GM21360 (cell line): ENCODE results near the gene PIH1D1.

Source experiments
- ATAC-seq: cut with Tn5 transposase; IDR thresholded peaks from one replicate; pipeline ENCODE4 v1.9.1; 2021; ENCODE audit warnings: mild to moderate bottlenecking, moderate library complexity; ENCODE audit not compliant: unreplicated experiment

PIH1D1 gene

DNA sequence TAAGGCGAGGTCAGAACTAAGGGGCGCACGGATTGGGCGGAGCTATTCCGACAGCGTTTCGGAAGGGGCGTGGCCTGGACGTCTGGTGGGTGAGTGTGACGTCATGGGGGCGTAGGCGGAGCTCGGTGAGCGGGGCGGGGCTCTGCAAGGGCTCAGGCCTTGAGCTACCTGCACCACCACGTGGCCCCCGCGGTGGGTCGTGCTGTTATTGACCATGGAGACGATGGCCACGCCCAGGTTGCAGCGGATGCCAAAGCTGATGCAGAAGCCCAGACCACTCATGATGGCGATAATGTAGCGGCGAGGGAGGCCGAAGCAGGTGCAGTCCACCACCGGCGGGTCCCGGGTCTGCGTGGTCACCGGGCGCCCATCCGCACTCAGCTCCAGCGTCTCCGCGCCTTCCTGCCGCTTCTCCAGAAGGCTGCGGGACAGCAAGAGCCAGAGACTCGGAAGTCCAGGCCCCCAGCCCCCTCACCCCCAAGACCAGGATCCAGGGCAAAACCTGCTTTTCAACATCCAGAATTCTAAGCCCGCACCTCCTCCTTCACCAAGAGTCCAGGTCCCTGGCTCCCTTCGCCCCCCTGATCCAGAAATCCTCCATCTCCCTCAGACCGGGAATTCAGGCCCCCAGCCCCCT, 15.1 kb downstream of the PIH1D1 start:
- ATAC-seq: no peak

GRCh38 chr19:49435670-49436069, 15.9 kb downstream of the PIH1D1 start:
- ATAC-seq: no peak

- ATAC-seq: no peak
These were observed 16.6 kb downstream of the PIH1D1 start for GRCh38 chr19:49434907-49435583.

- no peak for ATAC-seq
These were observed 18.2 kb downstream of the PIH1D1 start for GRCh38 chr19:49433240-49433901.

DNA sequence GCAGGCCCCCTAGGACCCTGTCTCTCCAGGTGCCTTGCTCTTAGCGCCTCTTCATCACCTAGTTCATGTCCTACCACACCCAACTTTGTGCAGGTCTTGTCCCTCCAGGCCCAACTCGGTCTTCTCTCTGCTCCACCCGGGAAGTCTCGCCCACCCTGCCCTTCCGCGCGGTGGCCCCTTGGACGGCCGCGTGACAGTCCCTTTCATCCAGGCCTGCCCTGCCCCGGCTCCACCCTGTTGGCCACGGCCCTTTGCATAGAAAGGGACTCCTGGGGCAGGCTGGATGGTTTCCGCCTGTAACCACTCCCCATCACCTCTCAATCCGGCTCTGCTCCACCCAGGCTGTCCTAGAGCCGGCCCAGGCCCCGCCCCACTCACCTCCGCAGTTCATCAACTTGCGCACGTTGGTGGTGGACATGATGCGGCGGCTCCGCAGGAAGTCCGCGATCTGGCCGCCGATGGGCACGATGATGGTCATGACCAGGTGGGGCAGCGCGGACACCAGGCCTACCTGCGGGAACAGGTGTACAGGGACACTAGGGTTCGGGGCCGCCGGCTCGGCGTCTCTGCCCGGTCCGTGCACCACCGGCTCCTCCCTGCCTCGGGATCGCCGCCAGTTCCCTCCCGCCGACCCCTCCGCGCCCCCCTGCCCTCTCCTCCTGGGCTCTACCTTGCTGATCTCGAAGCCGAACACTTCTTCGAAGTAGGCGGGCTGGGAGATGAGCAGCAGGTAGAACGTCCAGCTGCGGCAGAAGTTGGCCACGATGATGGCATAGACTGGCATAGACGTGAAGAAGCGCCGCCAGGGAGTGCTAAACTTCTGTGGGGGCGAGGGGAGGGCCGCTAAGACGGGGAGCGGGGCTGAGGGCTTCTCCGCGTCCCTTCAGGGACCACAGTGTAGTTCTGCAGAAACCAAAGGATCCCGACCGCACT, 19.2 kb downstream of the PIH1D1 start:
- ATAC-seq: no peak

GRCh38 chr19:49431330-49431749, 20.3 kb downstream of the PIH1D1 start:
- ATAC-seq: no peak

DNA sequence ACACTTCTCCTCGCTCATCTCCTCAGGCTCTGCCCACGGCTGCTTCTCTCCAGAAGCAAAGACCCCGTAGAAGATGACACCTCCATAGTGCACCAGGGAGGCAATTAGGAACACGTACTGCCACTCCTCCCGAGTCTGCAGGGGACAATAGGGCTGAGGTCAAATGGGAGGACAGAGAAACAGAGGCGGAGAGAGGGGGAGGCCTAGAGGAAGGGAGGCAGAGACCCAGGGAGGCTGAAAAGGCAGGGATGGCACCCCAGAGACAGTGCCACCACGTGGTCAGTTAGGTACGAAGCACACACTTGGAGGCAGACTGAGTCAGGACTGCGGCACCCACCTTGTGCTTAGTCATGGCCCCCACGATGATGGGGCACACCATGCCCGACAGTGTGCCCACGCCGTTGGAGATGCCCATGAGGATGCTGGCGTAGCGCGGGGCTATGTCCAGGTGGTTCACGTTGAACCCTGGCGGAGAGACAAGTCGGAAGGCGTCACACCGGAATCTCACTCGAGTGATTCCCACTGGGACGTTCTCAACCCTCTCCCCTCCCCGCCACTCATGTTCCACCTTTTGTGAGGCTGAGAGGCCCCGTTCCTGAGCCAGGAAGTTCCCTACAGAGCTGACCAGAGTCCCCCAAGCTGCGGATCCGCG, 20.8 kb downstream of the PIH1D1 start:
- no peak for ATAC-seq

GRCh38 chr19:49430172-49430677, 21.4 kb downstream of the PIH1D1 start:
- no peak for ATAC-seq

GRCh38 chr19:49428547-49429451, 22.8 kb downstream of the PIH1D1 start:
- no peak for ATAC-seq

DNA sequence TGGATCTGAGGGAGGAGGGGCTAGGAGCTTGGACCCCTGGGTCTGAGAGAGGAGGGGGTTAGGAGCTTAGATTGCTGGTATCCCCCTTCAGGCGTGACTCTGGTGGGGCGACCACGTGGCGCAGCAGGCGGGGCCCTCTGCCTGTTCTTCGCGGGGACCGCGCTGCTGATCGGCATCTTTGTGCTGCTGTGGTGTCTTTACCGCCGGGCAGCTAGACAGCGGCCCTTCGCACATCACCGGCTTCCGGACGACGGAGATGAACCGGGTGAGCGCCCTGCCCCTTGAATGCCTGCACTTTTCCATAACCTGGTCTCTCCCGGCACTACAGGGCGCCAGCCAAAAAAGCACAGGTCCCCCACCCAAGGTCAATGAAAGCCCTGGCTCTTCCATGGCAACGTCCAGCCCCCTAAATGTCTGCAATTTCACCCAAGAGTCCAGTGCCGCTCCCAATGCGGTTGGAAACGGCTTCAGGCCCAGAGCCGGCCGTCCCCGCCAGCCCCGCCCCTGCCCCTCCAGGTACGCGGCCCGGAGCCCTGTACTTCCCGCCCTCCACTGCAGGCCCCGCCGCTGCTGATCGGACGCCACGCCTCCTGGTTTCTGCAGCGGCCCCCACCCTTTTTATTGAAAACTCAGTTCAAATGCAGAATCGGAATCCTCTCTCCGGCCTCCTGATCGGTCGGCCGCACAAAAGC, 23.6 kb downstream of the PIH1D1 start:
- ATAC-seq: no peak

- ATAC-seq: no peak
These were observed 24.3 kb downstream of the PIH1D1 start for GRCh38 chr19:49427339-49427738.

DNA sequence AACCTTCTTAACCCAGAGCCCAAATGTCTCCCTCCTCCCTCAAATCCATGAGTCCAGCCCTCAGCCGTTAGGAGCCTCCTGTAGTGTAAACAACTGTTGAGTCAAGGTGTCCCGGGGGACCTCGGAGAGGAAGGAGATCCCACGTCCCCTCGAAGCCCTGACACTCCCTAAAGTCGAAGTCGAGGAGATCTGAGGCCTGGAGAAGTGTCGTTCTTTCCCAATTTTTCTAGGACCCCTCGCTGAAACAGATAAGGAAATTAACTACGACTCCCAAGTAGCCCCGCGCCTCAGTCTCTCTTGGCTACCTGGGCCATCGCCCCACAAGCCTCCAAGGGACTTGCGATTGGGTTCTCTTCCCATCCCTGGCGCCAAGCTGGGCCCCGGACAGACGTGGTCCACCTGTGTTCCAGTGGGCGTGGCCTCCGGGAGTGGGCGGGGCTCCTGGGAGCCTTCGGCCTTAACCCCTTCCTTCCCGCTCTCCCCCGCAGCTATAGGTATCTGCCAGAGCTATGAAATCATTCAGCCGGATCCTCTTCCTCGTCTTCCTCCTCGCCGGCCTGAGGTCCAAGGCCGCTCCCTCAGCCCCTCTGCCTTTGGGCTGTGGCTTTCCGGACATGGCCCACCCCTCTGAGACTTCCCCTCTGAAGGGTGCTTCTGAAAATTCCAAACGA, 25.6 kb downstream of the PIH1D1 start:
- no peak for ATAC-seq

- no peak for ATAC-seq
These were observed 26.4 kb downstream of the PIH1D1 start, which contains the start of gene GFY for GRCh38 chr19:49425178-49425577. Gene GFY, plus strand, starts transcription at chr19:49425388. Its CDS starts 1,043 bp downstream, at chr19:49426431.

GRCh38 chr19:49423985-49424303, 27.7 kb downstream of the PIH1D1 start:
- no peak for ATAC-seq

DNA sequence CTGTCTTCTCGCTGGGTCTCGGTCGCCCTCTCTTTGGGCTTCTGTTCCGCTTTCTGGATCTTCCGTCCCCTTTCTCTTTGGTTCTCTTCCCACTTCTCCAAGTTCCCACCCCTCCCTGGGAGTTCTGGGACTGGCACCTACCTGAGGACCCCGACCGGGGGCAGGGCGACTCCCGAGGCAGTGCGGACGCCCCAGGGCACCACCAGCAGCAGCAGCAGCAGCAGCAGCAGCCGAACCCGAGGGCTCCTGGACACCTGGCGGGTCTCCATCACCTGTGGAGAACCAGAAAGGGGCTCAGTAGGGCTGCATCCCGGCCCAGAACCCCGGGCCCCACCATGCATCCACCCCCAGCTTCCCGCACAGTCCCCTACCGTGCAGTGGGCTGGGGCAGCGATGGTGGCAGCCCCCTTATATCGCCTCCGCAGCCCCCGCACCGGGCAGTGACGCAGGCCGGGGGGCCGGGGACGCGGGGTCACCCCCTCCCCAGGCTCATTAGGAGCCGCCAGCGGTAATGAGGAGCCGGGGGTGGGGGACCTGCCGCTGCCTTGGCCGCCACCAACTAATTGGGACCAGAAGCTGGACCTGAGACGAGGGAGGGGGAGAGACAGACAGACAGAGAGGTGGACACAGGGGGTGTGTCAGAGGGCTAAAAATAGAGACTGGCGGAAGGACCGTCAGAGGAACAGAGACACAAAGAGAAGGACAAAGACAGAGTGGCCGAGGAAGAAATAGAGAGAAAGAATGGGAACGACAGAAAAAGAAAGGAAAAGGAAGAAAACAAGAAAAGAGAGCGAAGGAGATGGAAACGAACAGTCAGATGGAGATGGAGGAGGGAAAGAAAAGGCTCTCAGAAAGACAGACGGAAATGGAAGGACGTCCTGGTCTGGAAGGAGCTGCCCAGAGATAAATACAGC, 28.3 kb downstream of the PIH1D1 start, which contains the start of gene PTH2:
Gene PTH2, minus strand, starts transcription at position 371 of the 914 bp plus-strand sequence. Its CDS starts 102 bp downstream, at position 269.
- no peak for ATAC-seq

GRCh38 chr19:49422407-49423070, 29.1 kb downstream of the PIH1D1 start:
- ATAC-seq: no peak

DNA sequence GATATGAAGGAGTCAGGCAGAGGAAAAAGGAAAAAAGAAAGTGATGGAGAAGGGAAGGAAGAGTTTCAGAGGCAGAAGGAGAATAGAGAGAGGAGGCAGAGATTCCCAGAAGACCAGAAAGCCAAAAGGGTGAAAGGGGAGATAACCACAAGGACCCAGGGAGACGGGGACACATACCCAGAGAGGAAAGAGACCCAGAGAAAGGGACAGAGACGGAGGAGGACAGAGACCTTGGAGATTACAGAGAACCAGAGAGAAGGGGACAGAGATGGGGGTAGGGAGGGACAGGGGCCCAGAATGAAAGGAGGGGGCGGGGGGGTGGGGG, 29.8 kb downstream of the PIH1D1 start:
- ATAC-seq: no peak
